Kidney (tissue), 14 donors: ENCODE measurements around the gene GUCA1A. TPM values are rescaled to one million over a fixed set of nuclear protein-coding genes. Genes with fewer than 3 reads are reported as not detected.
"Not testable (repeated sequence)": the region's sequence is repeated elsewhere in the genome, so short reads cannot be mapped to it uniquely, and the experiment has no call there.

ENCODE experiments used
- DNase-seq, 5 donors: peaks; one replicate each; pipeline ENCODE4 v3.0.0-alpha.2; 2013 to 2020
- FAIRE-seq: peaks from 2 replicates; lab custom pipeline; 2012; peaks lifted over from hg19 to GRCh38; lab: Jason Lieb, UNC
- H3K27ac ChIP-seq, 2 donors: one replicate each; pipeline ENCODE4 v1.7.0; 2013; ENCODE audit warnings: low read depth in 2 of 2, low read length in 2 of 2, inconsistent platforms in 1 of 2
- H3K27me3 ChIP-seq: one replicate; pipeline ENCODE4 v1.7.1; 2013; ENCODE audit warnings: low read length, inconsistent platforms; ENCODE audit not compliant: control insufficient read depth, insufficient read depth
- H3K36me3 ChIP-seq, 3 donors: one replicate each; pipeline versions ENCODE4 v1.7.0 to v1.7.1; 2013; ENCODE audit warnings: low read length in 3 of 3, control low read depth in 1 of 3, inconsistent platforms in 1 of 3; ENCODE audit not compliant: insufficient read depth in 3 of 3, control insufficient read depth in 2 of 3
- H3K4me1 ChIP-seq, 3 donors: one replicate each; pipeline versions ENCODE4 v1.7.0 to v1.7.1; 2013; ENCODE audit warnings: low read length in 3 of 3, inconsistent platforms in 1 of 3, low read depth in 1 of 3; ENCODE audit not compliant: control insufficient read depth in 2 of 3, insufficient read depth in 2 of 3
- H3K4me3 ChIP-seq, 3 donors: one replicate each; pipeline versions ENCODE4 v1.7.0 to v1.8.1; 2013; ENCODE audit warnings: low read length in 3 of 3, control low read depth in 1 of 3, inconsistent platforms in 1 of 3
- H3K9ac ChIP-seq, 3 donors: one replicate each; pipeline versions ENCODE4 v1.7.0 to v1.7.1; 2013; ENCODE audit warnings: low read length in 3 of 3, control low read depth in 1 of 3, inconsistent platforms in 1 of 3
- H3K9me3 ChIP-seq, 3 donors: one replicate each; pipeline versions ENCODE4 v1.7.0 to v1.7.1; 2013; ENCODE audit warnings: low read length in 3 of 3, control low read depth in 1 of 3, inconsistent platforms in 1 of 3; ENCODE audit not compliant: control insufficient read depth in 2 of 3, insufficient read depth in 1 of 3
- CTCF ChIP-seq: IDR thresholded peaks from 3 replicates; pipeline ENCODE4 v1.5.1; 2012; ENCODE audit warnings: mild to moderate bottlenecking, moderate library complexity, borderline replicate concordance; ENCODE audit not compliant: insufficient read depth; ENCODE audit errors: extremely low read depth
- intact Hi-C: fragments of 100-400 bp; cut with DNase I; formaldehyde crosslinking; loops from one replicate; pipeline ENCODE4 v1.11.1; 2022
- polyA plus RNA-seq: library from polyadenylated mRNA; stranded (reverse); fragments of 350-450 nt; fragmentation: Illumina TruSeq; extraction: RNeasy Lipid Tissue Mini Kit (QIAGEN cat#74804); gene quantifications from one replicate; pipeline ENCODE4 v1.2.3, GENCODE V29; 2014; ENCODE audit warnings: low read depth, low replicate concordance; ENCODE audit not compliant: insufficient read depth
- total RNA-seq: library from RNA; stranded (reverse); fragmentation: NEBNext Ultra II Directional; extraction: Animal tissue kit (Norgen Biotek cat#: 25700); gene quantifications from one replicate; pipeline ENCODE4 v1.2.1, GENCODE V29; 2021
- donor health status: control.
- donor health status: control.
- donor health status: control.
- donor health status: control.
- donor health status: control.
- donor health status: DM: yes; HTN: yes; CAD: no.
- donor health status: Normal renal cell carcinoma (clear cell type).

GUCA1A gene
- total and polyA plus RNA-seq, 2 donors from 2014 or later = not detected

- no peaks in the 10 kb centered on the region for H3K9me3 ChIP-seq
- TF ChIP-seq CTCF = no peak
- no peaks in the 10 kb centered on the region for H3K27me3 ChIP-seq
- H3K27ac ChIP-seq = no peak overlapping the region
- H3K36me3 ChIP-seq = peaks cover 2 to 7% (median 2%) of the 10 kb centered on the region in 3 donors
- intact Hi-C loops = no loop called here
- H3K4me3 ChIP-seq = no peak overlapping the region
- FAIRE-seq (no peak), DNase-seq (no peak)
- H3K4me1 ChIP-seq = peaks cover 0 to 4% (median 0%) of the 10 kb centered on the region in 3 donors
- no peak overlapping the region for H3K9ac ChIP-seq
Observed at GRCh38 chr6:42203183-42203582, 30.0 kb downstream of the GUCA1A start.

- Histone ChIP-seq H3K27me3 (no peaks in the 10 kb centered on the region), H3K4me1 (peaks cover 0 to 4% (median 0%) of the 10 kb centered on the region in 3 donors), H3K9me3 (no peaks in the 10 kb centered on the region), H3K36me3 (peaks cover 3 to 22% (median 10%) of the 10 kb centered on the region in 3 donors), H3K4me3 (no peak overlapping the region), H3K9ac (no peak overlapping the region), H3K27ac (no peak overlapping the region)
- DNase-seq (no peak), FAIRE-seq (no peak)
- intact Hi-C loops = no loop called here
- TF ChIP-seq CTCF = no peak
Observed at GRCh38 chr6:42204768-42205282, 31.7 kb downstream of the GUCA1A start.

GRCh38 chr6:42207559-42207958 lies 34.4 kb downstream of the GUCA1A start:
- H3K9ac ChIP-seq, intact Hi-C loops: not testable (repeated sequence)
- H3K36me3 ChIP-seq = peaks cover 7 to 42% (median 20%) of the 10 kb centered on the region in 3 donors

GRCh38 chr6:42210551-42210950 lies 37.4 kb downstream of the GUCA1A start:
- Histone ChIP-seq H3K9ac (no peak overlapping the region), H3K9me3 (no peaks in the 10 kb centered on the region), H3K27ac (no peak overlapping the region), H3K36me3 (peaks cover 7 to 53% (median 25%) of the 10 kb centered on the region in 3 donors), H3K4me3 (no peak overlapping the region), H3K27me3 (no peaks in the 10 kb centered on the region), H3K4me1 (peaks cover 0 to 2% (median 0%) of the 10 kb centered on the region in 3 donors)
- intact Hi-C loops = no loop called here
- no peak for TF ChIP-seq CTCF
- no peak for DNase-seq
- FAIRE-seq = no peak

More at GRCh38 chr6:42207559-42207958, 34.4 kb downstream of the GUCA1A start:
- FAIRE-seq, H3K27me3 ChIP-seq, H3K27ac ChIP-seq, H3K4me1 ChIP-seq, H3K4me3 ChIP-seq, H3K9me3 ChIP-seq, DNase-seq: not testable (repeated sequence)
